OCI-M2 (cell line): ENCODE results near the gene CHRD.
"Not testable (repeated sequence)": the region's sequence is repeated elsewhere in the genome, so short reads cannot be mapped to it uniquely, and the experiment has no call there.

Source experiments
- DNase-seq: peaks from one replicate; lab custom pipeline; 2025; ENCODE audit not compliant: unreplicated experiment; lab: John Stamatoyannopoulos, UW

Gene CHRD

DNA sequence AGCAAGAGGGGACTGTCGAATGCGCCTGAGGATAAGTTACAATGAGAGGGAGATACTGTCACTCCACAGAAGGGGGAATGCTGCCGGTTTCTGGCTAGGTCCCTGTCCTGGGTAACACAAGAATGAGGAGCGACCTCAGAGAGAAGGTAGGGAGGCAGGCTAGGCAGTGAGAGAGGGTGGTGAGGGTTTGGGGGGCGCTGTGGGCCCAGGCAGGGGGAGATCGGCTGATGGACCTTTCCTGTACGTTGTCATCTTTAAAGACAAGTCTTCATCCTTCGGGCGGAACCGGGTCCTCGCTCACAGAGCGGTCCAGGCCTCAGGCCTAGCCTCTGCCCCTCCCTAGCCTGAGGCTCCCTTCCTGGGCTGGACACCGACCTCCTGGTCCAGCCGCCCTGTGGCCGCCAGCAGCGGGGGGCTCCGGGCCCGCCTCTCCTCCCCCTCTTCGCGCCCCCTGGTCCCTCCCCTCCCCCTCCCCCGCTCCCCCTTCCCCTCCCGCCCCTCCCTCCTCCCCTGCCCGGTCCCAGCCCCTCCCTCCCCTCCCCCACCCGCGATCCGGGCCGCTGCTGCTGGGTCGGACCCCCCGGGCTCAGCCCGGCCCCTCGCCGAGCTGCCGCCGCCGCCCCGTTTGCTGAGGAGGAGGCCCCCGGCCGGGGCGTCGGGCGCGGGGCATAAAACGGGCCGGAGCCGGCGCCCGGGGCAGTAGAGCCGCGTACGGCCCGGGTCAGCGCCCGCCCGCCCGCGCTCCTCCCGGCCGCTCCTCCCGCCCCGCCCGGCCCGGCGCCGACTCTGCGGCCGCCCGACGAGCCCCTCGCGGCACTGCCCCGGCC is at the start of gene CHRD:
CHRD (plus strand) TSS at position 697 of the 827 bp plus-strand sequence. CDS start 265 bp downstream, outside the sequence.
- DNase-seq, result no peak

DNA sequence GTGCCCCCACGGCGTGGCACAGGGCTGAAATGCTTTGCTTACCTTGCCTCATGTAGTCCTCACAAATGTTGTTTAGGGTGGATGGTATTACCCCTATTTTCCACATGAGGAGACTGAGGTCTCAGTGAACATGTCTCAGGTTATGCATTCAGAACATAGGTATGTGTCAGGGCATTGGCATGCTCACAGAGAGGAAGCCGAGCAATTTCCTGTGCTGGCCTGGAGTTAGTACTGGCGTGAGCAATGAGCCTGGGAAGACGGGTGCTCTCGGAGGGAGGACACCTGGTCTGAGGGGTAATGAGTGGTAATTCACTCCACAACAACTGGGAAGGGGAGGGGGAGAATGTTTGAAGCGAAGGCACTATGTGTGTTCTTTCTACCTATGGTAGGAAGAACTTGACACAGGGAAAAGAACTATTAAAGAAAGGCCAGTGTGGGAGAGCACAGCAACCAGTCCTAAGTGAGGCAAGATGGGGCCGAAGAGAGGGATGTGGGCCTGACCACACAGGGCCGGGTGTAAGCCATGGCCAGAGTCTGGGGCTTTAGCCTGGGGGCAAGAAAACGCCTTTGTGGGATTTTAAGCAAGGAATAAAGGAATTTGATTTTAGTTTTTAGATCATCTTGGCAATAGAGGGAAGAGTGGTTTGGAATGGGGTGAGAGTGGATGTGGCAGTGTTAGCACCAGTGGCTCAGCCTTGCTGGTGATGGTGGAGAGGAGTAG is 47.3 kb upstream of the CHRD start:
- DNase-seq, result no peak

DNA sequence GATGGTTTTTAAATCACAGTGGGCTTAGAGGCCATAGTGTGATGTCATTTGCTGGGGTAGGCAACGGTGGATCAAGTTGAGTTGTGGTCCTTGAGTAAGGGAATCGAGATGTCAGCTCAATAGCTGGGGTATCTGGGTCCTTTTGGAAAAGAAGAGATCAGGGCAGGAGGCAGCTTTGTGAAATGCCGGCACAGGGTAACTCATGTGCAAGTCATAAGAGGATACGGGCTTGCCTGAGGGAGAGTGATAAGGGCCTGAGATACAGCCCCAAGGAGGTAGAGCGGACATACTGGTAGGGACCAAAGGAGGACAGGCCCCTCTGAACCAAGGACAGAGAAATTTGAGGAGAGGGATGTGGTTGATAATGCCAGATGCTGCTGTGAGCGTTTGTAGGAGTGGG is 46.7 kb upstream of the CHRD start:
- DNase-seq, result no peak

DNA sequence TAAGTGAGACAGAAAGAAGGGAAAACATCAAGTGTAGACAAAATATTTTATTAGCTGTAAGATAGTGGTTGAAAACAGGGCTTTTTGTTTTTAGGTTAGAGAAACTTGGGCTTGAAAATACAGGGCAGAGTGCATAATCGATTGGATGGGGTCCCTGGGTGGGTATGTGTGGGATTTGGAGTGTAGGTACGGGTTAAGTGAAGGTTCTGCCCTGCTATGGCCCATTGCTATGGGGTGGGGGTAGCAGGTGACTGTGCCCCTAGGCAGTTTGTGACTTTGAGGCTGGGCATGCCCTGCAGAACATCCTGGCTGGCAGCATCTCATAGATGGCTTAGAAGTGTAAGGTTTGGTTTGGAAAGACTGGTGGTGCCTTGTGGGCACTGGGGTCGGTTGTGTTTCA is 46.2 kb upstream of the CHRD start:
- DNase-seq, result no peak

DNA sequence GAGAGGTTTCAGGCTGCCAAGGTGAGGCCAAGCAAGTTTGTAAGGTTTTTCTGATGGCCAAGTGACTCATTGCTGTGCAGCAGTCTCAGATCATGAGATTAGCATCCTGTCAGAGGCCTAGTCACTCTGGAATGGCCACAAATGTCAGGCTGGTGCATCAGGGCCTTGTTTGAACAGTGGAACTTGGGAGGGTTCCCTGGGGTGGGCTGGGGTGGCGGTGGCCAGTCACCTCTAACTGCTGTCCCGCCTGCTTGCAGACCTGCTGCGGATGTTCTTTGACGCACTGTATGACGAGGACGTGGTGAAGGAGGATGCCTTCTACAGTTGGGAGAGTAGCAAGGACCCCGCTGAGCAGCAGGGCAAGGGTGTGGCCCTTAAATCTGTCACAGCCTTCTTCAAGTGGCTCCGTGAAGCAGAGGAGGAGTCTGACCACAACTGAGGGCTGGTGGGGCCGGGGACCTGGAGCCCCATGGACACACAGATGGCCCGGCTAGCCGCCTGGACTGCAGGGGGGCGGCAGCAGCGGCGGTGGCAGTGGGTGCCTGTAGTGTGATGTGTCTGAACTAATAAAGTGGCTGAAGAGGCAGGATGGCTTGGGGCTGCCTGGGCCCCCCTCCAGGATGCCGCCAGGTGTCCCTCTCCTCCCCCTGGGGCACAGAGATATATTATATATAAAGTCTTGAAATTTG is 45.2 kb upstream of the CHRD start:
- no peak for DNase-seq

DNA sequence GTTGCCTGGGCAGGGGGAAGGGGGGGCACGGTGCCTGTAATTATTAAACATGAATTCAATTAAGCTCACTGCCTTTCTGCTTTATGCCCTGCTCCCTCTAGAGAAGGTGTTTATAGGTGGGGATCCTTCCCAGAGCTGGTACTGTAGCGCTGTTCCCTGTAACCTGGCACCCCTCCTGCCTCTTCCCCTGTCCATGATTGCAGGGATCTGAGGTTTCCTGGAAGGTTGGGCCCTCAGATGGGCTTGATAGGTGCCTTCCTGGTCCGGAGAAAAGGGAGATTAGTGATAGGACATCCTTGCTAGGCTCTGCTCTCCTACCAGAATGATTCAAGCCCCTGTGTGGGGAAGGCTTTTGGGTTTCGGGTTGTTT is 44.6 kb upstream of the CHRD start:
- DNase-seq, result no peak

DNA sequence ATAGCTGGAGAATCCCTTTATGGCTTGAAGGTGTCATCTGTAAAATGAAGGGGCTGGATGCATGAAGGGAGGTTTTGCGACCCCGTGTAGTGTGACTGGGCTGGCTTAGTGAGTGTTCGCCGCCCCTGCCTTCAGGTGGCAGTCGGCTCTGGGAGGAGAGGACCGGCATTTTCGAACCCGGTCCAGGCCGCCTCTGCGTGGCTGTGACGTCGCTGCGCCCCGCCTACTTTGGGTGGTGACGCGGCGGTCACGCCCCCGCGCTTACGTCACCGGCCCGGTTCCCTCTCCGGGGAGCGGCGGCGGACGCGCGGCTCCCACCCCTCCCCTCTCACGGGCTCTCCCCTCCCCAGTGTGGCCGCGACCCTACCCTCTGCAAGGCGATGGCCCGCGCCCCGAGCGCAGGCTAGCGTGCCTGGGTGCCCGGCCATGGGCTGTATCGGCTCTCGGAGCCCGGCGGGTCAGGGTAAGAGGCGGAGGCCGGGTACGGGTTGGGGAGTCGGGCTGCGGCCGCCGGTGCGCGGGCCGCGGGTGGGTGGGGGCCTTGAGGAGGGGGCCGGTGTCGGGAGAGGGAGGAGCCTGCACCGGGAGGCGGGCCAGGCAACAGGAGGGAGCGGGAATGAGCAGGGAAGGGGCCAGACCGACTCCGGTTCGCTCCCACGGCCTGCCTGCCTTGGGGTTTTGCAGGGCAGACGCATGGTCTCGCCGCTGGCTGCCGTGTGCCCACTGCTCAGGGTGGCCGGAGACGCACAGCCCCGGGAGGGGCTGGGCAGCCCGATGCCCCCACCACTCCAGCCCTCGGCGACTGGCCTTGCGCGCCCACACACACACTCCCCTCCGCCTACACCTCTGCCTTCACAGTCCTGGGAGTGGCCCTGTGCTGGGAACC is 44.0 kb upstream of the CHRD start:
- DNase-seq, result no peak

DNA sequence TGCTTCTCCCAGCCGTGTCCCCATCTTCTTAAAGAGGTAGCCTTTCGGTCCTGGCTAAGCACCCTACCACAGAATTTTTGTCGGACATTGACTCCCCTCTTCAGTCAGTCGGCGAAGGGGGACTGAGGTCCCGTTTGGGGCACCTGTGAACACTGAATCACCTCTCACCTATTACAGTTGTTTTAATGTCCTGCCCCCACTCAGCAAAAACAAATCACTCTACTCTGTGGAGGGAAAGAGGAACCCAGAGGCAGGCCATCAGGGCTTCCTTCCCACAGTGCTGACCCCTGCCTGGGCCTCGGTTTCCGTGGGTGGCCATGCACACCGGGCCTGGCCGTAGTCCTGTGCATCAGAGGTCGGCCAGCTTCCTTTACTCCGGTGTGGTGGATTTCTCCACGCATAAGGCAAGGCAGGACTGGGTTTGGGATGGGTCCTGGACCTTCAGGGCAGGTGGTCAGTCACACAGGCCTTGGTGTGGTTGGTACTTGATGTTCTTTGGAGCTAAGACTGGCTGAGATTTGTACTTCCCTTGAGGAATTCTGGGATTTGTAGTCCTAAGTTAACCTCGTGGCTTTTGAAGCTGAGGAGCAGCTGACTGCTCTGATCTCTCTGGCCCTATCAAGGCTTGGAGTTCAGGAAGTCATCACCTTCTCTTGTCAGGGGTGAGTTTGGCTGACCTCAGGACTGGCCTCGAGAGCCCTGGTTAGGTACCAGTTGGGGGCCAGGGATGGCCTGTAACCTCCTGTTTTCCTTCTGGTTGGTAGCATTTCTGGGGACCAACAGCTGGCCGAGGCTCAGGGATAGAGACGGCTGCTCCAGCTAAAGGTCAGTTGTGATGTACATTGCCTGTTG is 43.1 kb upstream of the CHRD start:
- no peak for DNase-seq

DNA sequence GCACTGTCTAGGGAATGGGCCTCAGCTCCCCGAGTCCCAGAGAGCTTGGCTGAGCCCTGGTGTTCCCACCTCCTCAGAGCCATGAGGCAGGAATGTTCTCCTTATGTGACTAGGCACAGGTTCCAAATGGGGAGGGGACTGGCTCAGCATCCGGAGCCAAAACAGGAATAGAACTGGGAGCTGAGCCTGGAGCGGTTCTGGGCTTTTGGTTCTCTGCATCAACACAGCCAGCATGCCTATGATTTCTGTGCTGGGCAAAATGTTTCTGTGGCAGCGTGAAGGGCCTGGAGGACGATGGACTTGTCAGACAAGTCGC is 42.5 kb upstream of the CHRD start, which contains the start of gene FAM131A:
FAM131A (plus strand) TSS at position 202 of the 316 bp plus-strand sequence; CDS start at position 233, 31 bp downstream.
- DNase-seq, result no peak

DNA sequence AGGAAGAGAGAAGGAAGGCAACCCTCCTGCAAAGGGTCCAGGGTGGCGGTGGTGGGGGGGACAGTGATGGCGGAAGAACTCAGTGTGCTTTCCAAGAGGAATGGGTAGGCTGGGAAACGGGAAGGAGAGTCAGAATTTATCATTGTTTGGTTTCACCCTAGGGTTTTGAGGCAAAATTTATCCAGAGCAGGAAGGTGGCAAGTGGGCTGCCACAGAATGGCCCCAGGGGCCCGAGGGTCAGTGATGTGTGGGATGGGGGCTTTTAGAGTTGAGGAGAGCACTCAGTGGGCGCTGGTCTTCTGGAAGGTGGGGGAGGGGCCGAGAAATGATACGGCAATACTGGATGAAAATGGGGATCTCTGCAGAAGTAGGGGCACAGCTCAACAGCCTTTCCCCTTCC is 41.9 kb upstream of the CHRD start:
- DNase-seq, result no peak

DNA sequence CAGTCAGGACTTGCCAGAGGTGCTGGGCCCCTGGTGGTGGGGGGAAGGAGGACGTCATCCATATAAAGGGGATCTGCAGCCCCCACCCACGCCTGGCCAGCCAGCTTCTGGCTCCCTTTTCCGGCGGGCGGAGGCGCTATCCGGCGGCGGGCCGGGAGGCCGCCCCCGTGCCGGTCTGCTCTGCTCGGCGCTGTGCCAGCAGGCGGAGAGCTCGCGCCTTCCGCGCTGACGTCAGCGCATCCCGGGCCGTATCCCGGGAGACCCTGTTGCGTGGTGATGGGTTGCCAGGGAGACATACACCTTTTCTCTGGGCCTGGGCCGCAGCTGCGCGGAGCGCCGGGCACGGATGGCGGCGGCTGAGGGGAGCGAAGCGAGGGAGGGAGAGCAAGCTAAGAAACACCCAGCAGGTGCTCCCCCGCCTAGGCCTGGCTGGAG is 41.3 kb upstream of the CHRD start:
- no peak for DNase-seq

DNA sequence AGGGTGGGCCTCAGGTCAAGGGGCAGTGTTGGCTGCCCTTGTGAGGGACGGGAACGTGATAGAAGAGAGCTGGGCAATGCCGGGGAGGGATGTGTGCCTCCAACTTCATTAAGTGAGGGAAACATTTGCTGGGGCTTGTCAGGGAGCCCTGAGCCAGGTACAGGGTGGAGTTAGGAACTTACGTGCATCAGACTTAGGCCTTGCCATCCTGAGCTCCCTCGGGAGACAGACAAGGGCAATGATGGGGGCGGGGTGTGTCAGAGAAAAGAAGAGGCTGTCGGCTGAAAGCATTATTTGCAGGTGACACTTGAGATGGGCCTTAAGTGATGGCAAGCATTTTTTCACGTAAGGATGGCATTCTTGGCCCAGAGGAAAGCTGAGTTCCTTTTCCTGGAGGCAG is 40.9 kb upstream of the CHRD start:
- DNase-seq, result no peak

DNA sequence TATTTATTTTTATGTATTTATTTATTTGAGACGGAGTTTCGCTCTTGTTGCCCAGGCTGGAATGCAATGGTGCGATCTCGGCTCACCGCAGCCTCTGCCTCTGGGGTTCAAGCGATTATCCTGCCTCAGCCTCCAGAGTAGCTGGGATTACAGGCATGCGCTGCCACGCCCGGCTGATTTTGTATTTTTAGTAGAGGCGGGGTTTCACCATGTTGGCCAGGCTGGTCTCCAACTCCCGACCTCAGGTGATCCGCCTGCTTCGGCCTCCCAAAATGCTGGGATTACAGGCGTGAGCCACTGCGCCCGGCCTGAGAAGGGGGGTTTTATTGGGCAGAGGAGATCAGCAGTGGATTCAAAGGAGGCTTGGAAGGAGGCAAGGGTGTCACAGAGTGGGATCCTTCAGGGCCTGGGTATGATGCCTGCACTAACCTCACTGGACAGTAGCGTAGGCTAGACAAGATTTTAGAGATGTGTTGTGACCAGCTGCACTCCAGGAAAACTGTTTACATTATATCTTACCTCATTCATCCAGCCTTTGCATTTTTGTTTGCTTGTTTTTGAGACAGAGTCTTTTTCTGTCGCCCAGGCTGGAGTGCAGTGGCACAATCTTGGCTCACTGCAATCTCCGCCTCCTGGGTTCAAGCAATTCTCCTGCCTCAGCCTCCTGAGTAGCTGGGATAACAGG is 40.3 kb upstream of the CHRD start:
- not testable (repeated sequence) for DNase-seq

DNA sequence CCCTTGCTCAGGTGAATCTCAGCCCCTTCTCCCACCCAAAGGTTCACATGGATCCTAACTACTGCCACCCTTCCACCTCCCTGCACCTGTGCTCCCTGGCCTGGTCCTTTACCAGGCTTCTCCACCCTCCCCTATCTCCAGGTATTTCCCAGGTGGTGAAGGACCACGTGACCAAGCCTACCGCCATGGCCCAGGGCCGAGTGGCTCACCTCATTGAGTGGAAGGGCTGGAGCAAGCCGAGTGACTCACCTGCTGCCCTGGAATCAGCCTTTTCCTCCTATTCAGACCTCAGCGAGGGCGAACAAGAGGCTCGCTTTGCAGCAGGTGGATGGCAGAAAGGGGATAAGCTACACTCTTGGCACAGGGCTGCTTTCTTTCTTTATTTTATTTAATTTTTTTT is 37.9 kb upstream of the CHRD start:
- no peak for DNase-seq

DNA sequence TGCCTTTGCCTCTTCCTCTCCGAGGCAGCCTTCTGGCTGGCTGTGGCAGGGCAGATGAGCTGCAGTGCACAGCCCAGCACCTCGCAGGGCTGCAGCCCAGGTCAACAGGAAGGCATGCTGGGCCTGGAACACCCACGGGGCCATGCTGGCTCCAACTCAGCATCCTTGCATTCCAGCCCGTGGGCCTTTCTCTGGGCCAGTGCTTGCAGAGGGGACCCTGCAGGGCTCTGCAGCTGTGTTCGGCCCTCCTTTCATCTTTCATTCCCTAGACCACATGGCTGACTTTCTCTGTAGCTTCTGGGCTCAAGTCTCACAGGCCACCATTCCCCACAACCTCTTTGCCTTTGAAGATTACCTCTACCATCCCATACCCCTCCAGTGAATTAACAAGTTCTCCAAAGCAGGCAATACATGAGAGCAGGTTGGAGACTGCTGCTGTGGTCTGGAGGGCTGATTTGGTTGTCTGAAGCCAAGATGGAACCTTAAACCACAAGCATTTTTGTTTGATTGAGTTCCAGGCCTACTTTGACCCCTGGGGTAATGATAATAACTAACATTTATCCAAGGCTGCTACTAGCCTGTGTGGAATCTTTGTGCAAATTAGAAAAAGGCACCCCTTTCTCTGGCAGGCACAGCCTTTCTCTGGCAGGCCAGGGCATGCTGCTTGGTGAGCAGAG is 36.5 kb upstream of the CHRD start:
- DNase-seq, result no peak

DNA sequence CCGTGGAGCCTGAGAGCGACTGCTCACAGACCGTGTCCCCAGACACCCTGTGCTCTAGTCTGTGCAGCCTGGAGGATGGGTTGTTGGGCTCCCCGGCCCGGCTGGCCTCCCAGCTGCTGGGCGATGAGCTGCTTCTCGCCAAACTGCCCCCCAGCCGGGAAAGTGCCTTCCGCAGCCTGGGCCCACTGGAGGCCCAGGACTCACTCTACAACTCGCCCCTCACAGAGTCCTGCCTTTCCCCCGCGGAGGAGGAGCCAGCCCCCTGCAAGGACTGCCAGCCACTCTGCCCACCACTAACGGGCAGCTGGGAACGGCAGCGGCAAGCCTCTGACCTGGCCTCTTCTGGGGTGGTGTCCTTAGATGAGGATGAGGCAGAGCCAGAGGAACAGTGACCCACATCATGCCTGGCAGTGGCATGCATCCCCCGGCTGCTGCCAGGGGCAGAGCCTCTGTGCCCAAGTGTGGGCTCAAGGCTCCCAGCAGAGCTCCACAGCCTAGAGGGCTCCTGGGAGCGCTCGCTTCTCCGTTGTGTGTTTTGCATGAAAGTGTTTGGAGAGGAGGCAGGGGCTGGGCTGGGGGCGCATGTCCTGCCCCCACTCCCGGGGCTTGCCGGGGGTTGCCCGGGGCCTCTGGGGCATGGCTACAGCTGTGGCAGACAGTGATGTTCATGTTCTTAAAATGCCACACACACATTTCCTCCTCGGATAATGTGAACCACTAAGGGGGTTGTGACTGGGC is 35.1 kb upstream of the CHRD start:
- DNase-seq, result no peak

DNA sequence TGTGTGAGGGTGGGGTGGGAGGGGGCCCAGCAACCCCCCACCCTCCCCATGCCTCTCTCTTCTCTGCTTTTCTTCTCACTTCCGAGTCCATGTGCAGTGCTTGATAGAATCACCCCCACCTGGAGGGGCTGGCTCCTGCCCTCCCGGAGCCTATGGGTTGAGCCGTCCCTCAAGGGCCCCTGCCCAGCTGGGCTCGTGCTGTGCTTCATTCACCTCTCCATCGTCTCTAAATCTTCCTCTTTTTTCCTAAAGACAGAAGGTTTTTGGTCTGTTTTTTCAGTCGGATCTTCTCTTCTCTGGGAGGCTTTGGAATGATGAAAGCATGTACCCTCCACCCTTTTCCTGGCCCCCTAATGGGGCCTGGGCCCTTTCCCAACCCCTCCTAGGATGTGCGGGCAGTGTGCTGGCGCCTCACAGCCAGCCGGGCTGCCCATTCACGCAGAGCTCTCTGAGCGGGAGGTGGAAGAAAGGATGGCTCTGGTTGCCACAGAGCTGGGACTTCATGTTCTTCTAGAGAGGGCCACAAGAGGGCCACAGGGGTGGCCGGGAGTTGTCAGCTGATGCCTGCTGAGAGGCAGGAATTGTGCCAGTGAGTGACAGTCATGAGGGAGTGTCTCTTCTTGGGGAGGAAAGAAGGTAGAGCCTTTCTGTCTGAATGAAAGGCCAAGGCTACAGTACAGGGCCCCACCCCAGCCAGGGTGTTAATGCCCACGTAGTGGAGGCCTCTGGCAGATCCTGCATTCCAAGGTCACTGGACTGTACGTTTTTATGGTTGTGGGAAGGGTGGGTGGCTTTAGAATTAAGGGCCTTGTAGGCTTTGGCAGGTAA is 34.3 kb upstream of the CHRD start:
- no peak for DNase-seq
